ENCODE results near the gene ZP1. TPM values are rescaled to one million over a fixed set of nuclear protein-coding genes. Genes with fewer than 3 reads are reported as not detected.
A peak's percentile ranks its signal among the peaks of the same experiment; 100 is the strongest.

Gene ZP1
- total and polyA plus RNA-seq, 2 of the 13 experiments (the other 11 are each of a cell fraction or from before 2014, with no cell fraction given), result 0.16 TPM; not detected in 1

GRCh38 chr11:60899046-60899936 is 31.9 kb downstream of the ZP1 start (continued):
- TF ChIP-seq ZNF574 (CRISPR knock-in tag; IDR thresholded peaks at IDR 0.05), result no peak
- no peak for TF ChIP-seq PHF21A (CRISPR knock-in tag; IDR thresholded peaks at IDR 0.05)
- TF ChIP-seq, protein P1, sequence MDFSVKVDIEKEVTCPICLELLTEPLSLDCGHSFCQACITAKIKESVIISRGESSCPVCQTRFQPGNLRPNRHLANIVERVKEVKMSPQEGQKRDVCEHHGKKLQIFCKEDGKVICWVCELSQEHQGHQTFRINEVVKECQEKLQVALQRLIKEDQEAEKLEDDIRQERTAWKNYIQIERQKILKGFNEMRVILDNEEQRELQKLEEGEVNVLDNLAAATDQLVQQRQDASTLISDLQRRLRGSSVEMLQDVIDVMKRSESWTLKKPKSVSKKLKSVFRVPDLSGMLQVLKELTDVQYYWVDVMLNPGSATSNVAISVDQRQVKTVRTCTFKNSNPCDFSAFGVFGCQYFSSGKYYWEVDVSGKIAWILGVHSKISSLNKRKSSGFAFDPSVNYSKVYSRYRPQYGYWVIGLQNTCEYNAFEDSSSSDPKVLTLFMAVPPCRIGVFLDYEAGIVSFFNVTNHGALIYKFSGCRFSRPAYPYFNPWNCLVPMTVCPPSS (IDR thresholded peaks at IDR 0.05), result no peak
- no peak for TF ChIP-seq GZF1 (CRISPR knock-in tag; IDR thresholded peaks at IDR 0.05)
- no peak for TF ChIP-seq ZNF800 (CRISPR knock-in tag; IDR thresholded peaks at IDR 0.05)
- peak; percentile 82 for TF ChIP-seq SMC3 (IDR thresholded peaks at IDR 0.05; ENCODE audit: low read length)
- TF ChIP-seq, protein P2, sequence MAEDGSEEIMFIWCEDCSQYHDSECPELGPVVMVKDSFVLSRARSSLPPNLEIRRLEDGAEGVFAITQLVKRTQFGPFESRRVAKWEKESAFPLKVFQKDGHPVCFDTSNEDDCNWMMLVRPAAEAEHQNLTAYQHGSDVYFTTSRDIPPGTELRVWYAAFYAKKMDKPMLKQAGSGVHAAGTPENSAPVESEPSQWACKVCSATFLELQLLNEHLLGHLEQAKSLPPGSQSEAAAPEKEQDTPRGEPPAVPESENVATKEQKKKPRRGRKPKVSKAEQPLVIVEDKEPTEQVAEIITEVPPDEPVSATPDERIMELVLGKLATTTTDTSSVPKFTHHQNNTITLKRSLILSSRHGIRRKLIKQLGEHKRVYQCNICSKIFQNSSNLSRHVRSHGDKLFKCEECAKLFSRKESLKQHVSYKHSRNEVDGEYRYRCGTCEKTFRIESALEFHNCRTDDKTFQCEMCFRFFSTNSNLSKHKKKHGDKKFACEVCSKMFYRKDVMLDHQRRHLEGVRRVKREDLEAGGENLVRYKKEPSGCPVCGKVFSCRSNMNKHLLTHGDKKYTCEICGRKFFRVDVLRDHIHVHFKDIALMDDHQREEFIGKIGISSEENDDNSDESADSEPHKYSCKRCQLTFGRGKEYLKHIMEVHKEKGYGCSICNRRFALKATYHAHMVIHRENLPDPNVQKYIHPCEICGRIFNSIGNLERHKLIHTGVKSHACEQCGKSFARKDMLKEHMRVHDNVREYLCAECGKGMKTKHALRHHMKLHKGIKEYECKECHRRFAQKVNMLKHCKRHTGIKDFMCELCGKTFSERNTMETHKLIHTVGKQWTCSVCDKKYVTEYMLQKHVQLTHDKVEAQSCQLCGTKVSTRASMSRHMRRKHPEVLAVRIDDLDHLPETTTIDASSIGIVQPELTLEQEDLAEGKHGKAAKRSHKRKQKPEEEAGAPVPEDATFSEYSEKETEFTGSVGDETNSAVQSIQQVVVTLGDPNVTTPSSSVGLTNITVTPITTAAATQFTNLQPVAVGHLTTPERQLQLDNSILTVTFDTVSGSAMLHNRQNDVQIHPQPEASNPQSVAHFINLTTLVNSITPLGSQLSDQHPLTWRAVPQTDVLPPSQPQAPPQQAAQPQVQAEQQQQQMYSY (CRISPR knock-in tag; IDR thresholded peaks at IDR 0.05), result no peak
- no peak for TF ChIP-seq MAFG (CRISPR knock-in tag; IDR thresholded peaks at IDR 0.05)
- TF ChIP-seq TMF1 (CRISPR knock-in tag; IDR thresholded peaks at IDR 0.05; ENCODE audit: low read depth), result no peak
- no peak for TF ChIP-seq KDM5A (IDR thresholded peaks at IDR 0.05; ENCODE audit: borderline replicate concordance, low read length)
- TF ChIP-seq ZBTB2 (CRISPR knock-in tag; IDR thresholded peaks at IDR 0.05; ENCODE audit: low read depth), result no peak
- TF ChIP-seq HNF4G (IDR thresholded peaks at IDR 0.05; ENCODE audit: borderline replicate concordance, low read depth, low read length), result no peak
- no peak for TF ChIP-seq HNF4G (CRISPR knock-in tag; IDR thresholded peaks at IDR 0.05; ENCODE audit: borderline replicate concordance, low read depth)
- TF ChIP-seq KLF12 (CRISPR knock-in tag; IDR thresholded peaks at IDR 0.05; ENCODE audit: borderline replicate concordance), result no peak
- TF ChIP-seq, protein P3, sequence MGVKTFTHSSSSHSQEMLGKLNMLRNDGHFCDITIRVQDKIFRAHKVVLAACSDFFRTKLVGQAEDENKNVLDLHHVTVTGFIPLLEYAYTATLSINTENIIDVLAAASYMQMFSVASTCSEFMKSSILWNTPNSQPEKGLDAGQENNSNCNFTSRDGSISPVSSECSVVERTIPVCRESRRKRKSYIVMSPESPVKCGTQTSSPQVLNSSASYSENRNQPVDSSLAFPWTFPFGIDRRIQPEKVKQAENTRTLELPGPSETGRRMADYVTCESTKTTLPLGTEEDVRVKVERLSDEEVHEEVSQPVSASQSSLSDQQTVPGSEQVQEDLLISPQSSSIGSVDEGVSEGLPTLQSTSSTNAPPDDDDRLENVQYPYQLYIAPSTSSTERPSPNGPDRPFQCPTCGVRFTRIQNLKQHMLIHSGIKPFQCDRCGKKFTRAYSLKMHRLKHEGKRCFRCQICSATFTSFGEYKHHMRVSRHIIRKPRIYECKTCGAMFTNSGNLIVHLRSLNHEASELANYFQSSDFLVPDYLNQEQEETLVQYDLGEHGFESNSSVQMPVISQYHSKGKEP (CRISPR knock-in tag; IDR thresholded peaks at IDR 0.05), result no peak
